Esophagus muscularis mucosa (tissue), 4 donors: ENCODE measurements around the gene APOBEC3A. TPM values are rescaled to one million over a fixed set of nuclear protein-coding genes. Genes with fewer than 3 reads are reported as not detected.

Source experiments
- DNase-seq: peaks from one replicate; pipeline ENCODE4 v3.0.0-alpha.2; 2017; ENCODE audit errors: extremely low spot score
- H3K27ac ChIP-seq, 4 donors: fragments of 200-600 bp; sonication (generic); replicated peaks in 1 of 4; 1 replicate in 3 of 4; 2 replicates in 1 of 4; pipeline ENCODE4 v1.5.1; 2016 to 2019; ENCODE audit warnings: mild to moderate bottlenecking in 1 of 4
- H3K27me3 ChIP-seq, 4 donors: fragments of 200-600 bp; sonication (generic); one replicate each; pipeline versions ENCODE4 v1.5.1 to v1.6.0; 2016 to 2019
- H3K36me3 ChIP-seq, 4 donors: fragments of 200-600 bp; sonication (generic); one replicate each; pipeline ENCODE4 v1.5.1; 2016 to 2019
- H3K4me1 ChIP-seq, 4 donors: fragments of 200-600 bp; sonication (generic); one replicate each; pipeline ENCODE4 v1.5.1; 2016 to 2019
- H3K4me3 ChIP-seq, 4 donors: fragments of 200-600 bp; sonication (generic); 1 replicate in 2 of 4; 2 replicates in 2 of 4; pipeline ENCODE4 v1.5.1; 2016 to 2019; ENCODE audit warnings: mild to moderate bottlenecking in 4 of 4, moderate library complexity in 1 of 4
- H3K9me3 ChIP-seq, 4 donors: fragments of 200-600 bp; sonication (generic); 1 replicate in 3 of 4; 2 replicates in 1 of 4; pipeline ENCODE4 v1.5.1; 2016 to 2019
- EP300 ChIP-seq: sonication (generic); formaldehyde crosslinking; IDR thresholded peaks from one replicate; pipeline ENCODE4 v1.6.1; 2017; ENCODE audit warnings: antibody characterized with exemption
- POLR2A ChIP-seq: fragments of 450-650 bp; IDR thresholded peaks from one replicate; pipeline ENCODE4 v1.6.1; 2017; ENCODE audit warnings: antibody characterized with exemption, moderate library complexity, mild to moderate bottlenecking, low read depth
- POLR2AphosphoS5 ChIP-seq, 2 donors: sonication (generic); formaldehyde crosslinking; IDR thresholded peaks; one replicate each; pipeline ENCODE4 v1.6.1; 2017; ENCODE audit warnings: antibody characterized with exemption in 2 of 2
- WGBS: methylation state at CpG from one replicate; pipeline ENCODE4 v1.1.5; 2018; 5-methylcytosine and 5-hydroxymethylcytosine counted together
- intact Hi-C: fragments of 100-400 bp; cut with DNase I; formaldehyde crosslinking; loops from one replicate; pipeline ENCODE4 v1.15.1; 2023
- total RNA-seq, 4 donors: library from RNA; depleted of rRNA; stranded (reverse); fragments of >200 nt; gene quantifications; one replicate each; pipeline versions ENCODE4 v1.1.0 to v1.2.1, GENCODE V29; 2016
- TF ChIP-seq, protein P1 (sequence below), 3 experiments: fragments of 200-600 bp in 2 of 3; fragments of 450-650 bp in 1 of 3; sonication (generic) in 2 of 3; IDR thresholded peaks; one replicate each; pipeline ENCODE4 v1.5.1; 2017 to 2019; ENCODE audit warnings: antibody characterized with exemption in 3 of 3, mild to moderate bottlenecking in 2 of 3, moderate library complexity in 1 of 3

Gene APOBEC3A
- total RNA-seq, 4 donors from 2014 or later = 0.58 to 8.0 TPM; not detected in 2

DNA sequence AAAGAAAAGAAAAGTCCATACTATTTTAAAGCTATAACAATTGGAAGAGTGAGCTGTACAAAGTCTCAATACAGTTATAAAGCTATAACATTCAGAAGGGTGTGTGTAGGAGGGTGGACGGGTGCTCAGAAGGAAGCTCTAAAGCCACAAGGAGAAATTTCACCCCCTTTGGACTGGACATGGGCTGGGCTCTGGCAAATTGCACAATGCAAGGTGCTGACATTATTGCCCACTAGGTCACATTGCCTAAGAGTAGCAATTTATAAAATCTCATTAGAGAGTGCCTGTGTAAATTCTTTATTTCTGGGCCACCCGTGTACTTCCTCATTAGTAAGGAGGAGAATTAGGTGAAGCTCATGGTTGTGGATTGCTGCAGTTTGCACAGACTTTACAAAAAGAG is 5.7 kb upstream of the APOBEC3A start:
- WGBS = 84% methylated on average over 2 of the region's 2 CpGs
- DNase-seq = no peak
- TF ChIP-seq EP300 (no peak), POLR2A (no peak), POLR2AphosphoS5 (IDR thresholded peaks at IDR 0.05) (no peak)
- TF ChIP-seq, protein P1, sequence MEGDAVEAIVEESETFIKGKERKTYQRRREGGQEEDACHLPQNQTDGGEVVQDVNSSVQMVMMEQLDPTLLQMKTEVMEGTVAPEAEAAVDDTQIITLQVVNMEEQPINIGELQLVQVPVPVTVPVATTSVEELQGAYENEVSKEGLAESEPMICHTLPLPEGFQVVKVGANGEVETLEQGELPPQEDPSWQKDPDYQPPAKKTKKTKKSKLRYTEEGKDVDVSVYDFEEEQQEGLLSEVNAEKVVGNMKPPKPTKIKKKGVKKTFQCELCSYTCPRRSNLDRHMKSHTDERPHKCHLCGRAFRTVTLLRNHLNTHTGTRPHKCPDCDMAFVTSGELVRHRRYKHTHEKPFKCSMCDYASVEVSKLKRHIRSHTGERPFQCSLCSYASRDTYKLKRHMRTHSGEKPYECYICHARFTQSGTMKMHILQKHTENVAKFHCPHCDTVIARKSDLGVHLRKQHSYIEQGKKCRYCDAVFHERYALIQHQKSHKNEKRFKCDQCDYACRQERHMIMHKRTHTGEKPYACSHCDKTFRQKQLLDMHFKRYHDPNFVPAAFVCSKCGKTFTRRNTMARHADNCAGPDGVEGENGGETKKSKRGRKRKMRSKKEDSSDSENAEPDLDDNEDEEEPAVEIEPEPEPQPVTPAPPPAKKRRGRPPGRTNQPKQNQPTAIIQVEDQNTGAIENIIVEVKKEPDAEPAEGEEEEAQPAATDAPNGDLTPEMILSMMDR (IDR thresholded peaks at IDR 0.05) = no peak
- Histone ChIP-seq H3K4me3 (no peak overlapping the region), H3K4me1 (no peaks in the 10 kb centered on the region), H3K27me3 (peaks cover 0 to 17% (median 2%) of the 10 kb centered on the region in 4 donors), H3K27ac (no peak overlapping the region), H3K36me3 (no peaks in the 10 kb centered on the region), H3K9me3 (no peaks in the 10 kb centered on the region)
- intact Hi-C loops = no loop called here

DNA sequence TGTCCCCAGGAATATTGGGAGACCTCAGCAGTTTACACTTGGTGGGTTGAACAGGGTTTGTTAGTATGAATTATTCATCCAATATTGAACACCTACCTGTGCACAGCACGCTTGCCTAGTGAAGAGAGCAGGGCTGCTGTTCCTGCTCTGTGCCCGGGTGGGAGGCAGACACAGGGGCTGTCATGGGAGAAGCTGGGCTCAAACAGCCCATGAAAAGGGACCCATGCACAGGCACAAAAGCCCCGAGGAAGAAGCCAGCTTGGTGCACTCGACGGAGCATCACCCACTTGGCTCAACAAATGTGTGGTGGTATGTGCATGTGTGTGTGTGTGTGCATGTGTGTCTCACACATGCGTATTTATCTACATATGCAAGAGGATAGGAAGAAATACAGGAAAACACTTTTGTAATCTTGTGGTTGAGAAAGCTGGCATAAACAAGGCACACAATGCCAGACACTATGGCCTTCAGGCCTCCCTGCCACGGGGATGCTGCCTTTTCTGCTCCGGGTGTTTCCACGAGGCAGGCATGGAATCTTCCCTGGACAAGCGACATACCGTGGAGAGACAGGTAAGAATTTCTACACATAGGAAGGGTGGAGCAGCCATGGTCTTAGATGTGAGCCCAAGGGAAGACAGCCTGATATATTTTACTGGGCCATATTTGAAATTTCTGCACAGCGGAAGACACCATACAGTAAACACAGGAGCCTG is 5.0 kb upstream of the APOBEC3A start:
- intact Hi-C loops = no loop called here
- Histone ChIP-seq H3K36me3 (no peaks in the 10 kb centered on the region), H3K9me3 (no peaks in the 10 kb centered on the region), H3K4me3 (no peak overlapping the region), H3K27ac (no peak overlapping the region), H3K4me1 (no peaks in the 10 kb centered on the region), H3K27me3 (peaks cover 0 to 13% (median 0%) of the 10 kb centered on the region in 4 donors)
- TF ChIP-seq POLR2A (no peak), POLR2AphosphoS5 (IDR thresholded peaks at IDR 0.05) (no peak), EP300 (no peak)
- TF ChIP-seq, protein P1 (IDR thresholded peaks at IDR 0.05) = no peak
- 90% methylated on average over 9 of the region's 12 CpGs for WGBS
- no peak for DNase-seq

DNA sequence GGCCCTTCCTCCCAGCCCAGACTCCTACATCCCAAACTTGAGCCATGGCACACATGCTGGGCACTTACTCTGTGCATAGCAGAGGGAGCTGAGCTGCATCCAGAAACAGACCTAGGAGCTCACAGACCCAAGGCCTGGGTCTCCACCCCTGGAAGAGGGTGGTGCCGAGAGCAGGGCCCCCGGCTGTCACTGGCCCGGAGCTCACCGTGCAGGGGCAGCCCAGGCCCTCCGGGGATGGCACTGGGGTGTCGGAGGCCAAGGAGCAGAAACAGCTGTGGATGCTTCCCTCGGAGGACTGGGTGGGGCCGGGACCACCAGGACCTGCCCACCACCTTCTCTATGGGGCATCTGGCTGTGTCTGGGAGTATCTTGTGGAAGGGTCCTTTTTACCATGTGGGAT is 4.3 kb upstream of the APOBEC3A start:
- Histone ChIP-seq H3K4me3 (no peak overlapping the region), H3K4me1 (no peaks in the 10 kb centered on the region), H3K36me3 (no peaks in the 10 kb centered on the region), H3K27me3 (peaks cover 0 to 7% (median 0%) of the 10 kb centered on the region in 4 donors), H3K9me3 (no peaks in the 10 kb centered on the region), H3K27ac (no peak overlapping the region)
- DNase-seq = no peak
- TF ChIP-seq, protein P1 (IDR thresholded peaks at IDR 0.05) = no peak
- TF ChIP-seq POLR2AphosphoS5 (IDR thresholded peaks at IDR 0.05) (no peak), EP300 (no peak), POLR2A (no peak)
- 78% methylated on average over 5 of the region's 8 CpGs for WGBS
- intact Hi-C loops = no loop called here

DNA sequence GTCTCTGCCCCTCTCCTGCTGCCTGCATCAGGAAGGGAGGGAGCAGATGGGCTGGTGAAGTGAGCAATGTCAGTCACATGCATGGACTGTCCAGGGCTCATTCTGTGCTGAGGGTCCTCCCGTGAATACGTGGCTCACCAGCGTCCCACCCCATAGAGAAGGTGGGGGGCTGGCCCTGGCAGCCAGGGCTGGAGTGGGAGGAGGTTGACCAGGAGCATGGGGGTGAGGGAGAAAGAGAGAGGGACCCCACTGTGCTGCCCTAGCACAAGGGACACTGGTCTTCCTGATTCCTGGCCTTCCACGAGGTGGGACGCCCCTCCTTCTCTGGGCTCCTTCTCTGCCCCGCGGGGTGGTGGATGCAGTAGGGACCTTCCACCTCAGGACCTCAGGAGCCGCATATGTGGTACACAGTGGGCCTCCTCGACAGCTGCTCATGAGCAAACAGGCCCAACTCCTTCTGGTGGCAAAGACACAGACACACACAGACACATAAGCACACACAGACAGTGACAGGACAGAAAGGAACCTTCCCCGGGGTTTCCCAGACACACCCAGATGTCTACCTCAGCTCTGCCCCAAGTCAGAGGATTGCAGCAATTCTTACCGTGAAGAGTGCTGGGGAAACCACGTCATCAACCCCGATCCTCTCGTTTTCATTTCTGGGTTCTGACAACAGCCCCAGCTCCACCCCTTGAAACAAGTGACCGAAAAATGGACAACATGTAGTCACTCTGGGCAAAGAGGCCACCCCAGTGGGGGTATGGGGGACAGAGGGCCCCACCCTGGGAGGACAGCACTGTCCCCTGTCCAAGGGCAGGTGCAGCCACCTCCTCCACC is 3.6 kb upstream of the APOBEC3A start:
- Histone ChIP-seq H3K9me3 (no peaks in the 10 kb centered on the region), H3K36me3 (no peaks in the 10 kb centered on the region), H3K27ac (no peak overlapping the region), H3K4me3 (no peak overlapping the region), H3K27me3 (peaks cover 0 to under 1% (median 0%) of the 10 kb centered on the region in 4 donors), H3K4me1 (no peaks in the 10 kb centered on the region)
- 72% methylated on average over 10 of the region's 15 CpGs for WGBS
- DNase-seq = no peak
- intact Hi-C loops = no loop called here
- TF ChIP-seq, protein P1 (IDR thresholded peaks at IDR 0.05) = no peak
- TF ChIP-seq POLR2A (no peak), POLR2AphosphoS5 (IDR thresholded peaks at IDR 0.05) (no peak), EP300 (no peak)
